Transverse colon (tissue), 4 donors: ENCODE measurements around the gene NOC2L.

Experiments used
- CTCF ChIP-seq, 5 experiments: fragments of 200-600 bp in 3 of 5; fragments of 450-650 bp in 2 of 5; sonication (generic) in 3 of 5; IDR thresholded peaks; 1 replicate in 2 of 5; 2 replicates in 3 of 5; pipeline ENCODE4 v1.5.1; 2016 to 2017; ENCODE audit warnings: antibody characterized with exemption in 5 of 5, inconsistent platforms in 3 of 5, mild to moderate bottlenecking in 2 of 5, moderate library complexity in 1 of 5
- EP300 ChIP-seq: sonication (generic); formaldehyde crosslinking; IDR thresholded peaks from one replicate; pipeline ENCODE4 v1.6.1; 2017; ENCODE audit warnings: antibody characterized with exemption, low read depth
- POLR2A ChIP-seq: fragments of 450-650 bp; IDR thresholded peaks from one replicate; pipeline ENCODE4 v1.6.1; 2016; ENCODE audit warnings: antibody characterized with exemption, mild to moderate bottlenecking, moderate library complexity
- POLR2AphosphoS5 ChIP-seq, 3 donors: sonication (generic); formaldehyde crosslinking; IDR thresholded peaks; one replicate each; pipeline ENCODE4 v1.6.1; 2016; ENCODE audit warnings: antibody characterized with exemption in 3 of 3

- TF ChIP-seq EP300 (no peak), CTCF (IDR thresholded peaks at IDR 0.05) (no peak), POLR2A (no peak), POLR2AphosphoS5 (IDR thresholded peaks at IDR 0.05) (no peak)
These were observed 30.0 kb downstream of the NOC2L start for GRCh38 chr1:928825-929661.
